Breast epithelium (tissue), 4 donors: ENCODE results near the gene PPP1CC. TPM values are rescaled to one million over a fixed set of nuclear protein-coding genes. Genes with fewer than 3 reads are reported as not detected.

Experiments
- DNase-seq, 2 donors: peaks; one replicate each; pipeline ENCODE4 v3.0.0-alpha.2; 2019; ENCODE audit warnings: low spot score in 2 of 2
- H3K27ac ChIP-seq, 2 donors: fragments of 200-600 bp; sonication (generic) in 1 of 2; one replicate each; pipeline ENCODE4 v1.5.1; 2016 to 2019; ENCODE audit warnings: mild to moderate bottlenecking in 1 of 2
- H3K27me3 ChIP-seq, 2 donors: fragments of 200-600 bp; sonication (generic) in 1 of 2; one replicate each; pipeline versions ENCODE4 v1.5.1 to v1.6.0; 2017 to 2019; ENCODE audit warnings: control low read depth in 1 of 2, mild to moderate bottlenecking in 1 of 2
- H3K36me3 ChIP-seq: fragments of 200-600 bp; one replicate; pipeline ENCODE4 v1.5.1; 2019
- H3K4me1 ChIP-seq, 2 donors: fragments of 200-600 bp; sonication (generic); one replicate each; pipeline ENCODE4 v1.5.1; 2016 to 2019; ENCODE audit warnings: control low read depth in 1 of 2
- H3K4me3 ChIP-seq, 3 donors: fragments of 200-600 bp; sonication (generic); 1 replicate in 2 of 3; 2 replicates in 1 of 3; pipeline ENCODE4 v1.5.1; 2016 to 2019; ENCODE audit warnings: mild to moderate bottlenecking in 3 of 3, moderate library complexity in 2 of 3
- H3K9me3 ChIP-seq, 2 donors: fragments of 200-600 bp; sonication (generic) in 1 of 2; one replicate each; pipeline ENCODE4 v1.5.1; 2016 to 2019; ENCODE audit warnings: control low read depth in 1 of 2
- CTCF ChIP-seq, 3 donors: fragments of 450-650 bp; IDR thresholded peaks; one replicate each; pipeline ENCODE4 v1.5.1; 2016 to 2017; ENCODE audit warnings: antibody characterized with exemption in 3 of 3, mild to moderate bottlenecking in 3 of 3, moderate library complexity in 3 of 3
- POLR2A ChIP-seq: fragments of 450-650 bp; IDR thresholded peaks from one replicate; pipeline ENCODE4 v1.6.1; 2016; ENCODE audit warnings: antibody characterized with exemption, mild to moderate bottlenecking, moderate library complexity
- POLR2AphosphoS5 ChIP-seq, 3 donors: sonication (generic); formaldehyde crosslinking; IDR thresholded peaks; one replicate each; pipeline ENCODE4 v1.6.1; 2017; ENCODE audit warnings: antibody characterized with exemption in 3 of 3
- intact Hi-C: fragments of 100-400 bp; cut with DNase I; formaldehyde crosslinking; loops from one replicate; pipeline ENCODE4 v1.15.1; 2023; ENCODE audit warnings: low total_unique reads
- total RNA-seq, 3 donors: library from RNA; depleted of rRNA; stranded (reverse); fragments of >200 nt; gene quantifications; one replicate each; pipeline ENCODE4 v1.1.0, GENCODE V29; 2016

The PPP1CC gene
- total RNA-seq, 3 donors from 2014 or later: 97.7 to 135 (median 106) TPM

DNA sequence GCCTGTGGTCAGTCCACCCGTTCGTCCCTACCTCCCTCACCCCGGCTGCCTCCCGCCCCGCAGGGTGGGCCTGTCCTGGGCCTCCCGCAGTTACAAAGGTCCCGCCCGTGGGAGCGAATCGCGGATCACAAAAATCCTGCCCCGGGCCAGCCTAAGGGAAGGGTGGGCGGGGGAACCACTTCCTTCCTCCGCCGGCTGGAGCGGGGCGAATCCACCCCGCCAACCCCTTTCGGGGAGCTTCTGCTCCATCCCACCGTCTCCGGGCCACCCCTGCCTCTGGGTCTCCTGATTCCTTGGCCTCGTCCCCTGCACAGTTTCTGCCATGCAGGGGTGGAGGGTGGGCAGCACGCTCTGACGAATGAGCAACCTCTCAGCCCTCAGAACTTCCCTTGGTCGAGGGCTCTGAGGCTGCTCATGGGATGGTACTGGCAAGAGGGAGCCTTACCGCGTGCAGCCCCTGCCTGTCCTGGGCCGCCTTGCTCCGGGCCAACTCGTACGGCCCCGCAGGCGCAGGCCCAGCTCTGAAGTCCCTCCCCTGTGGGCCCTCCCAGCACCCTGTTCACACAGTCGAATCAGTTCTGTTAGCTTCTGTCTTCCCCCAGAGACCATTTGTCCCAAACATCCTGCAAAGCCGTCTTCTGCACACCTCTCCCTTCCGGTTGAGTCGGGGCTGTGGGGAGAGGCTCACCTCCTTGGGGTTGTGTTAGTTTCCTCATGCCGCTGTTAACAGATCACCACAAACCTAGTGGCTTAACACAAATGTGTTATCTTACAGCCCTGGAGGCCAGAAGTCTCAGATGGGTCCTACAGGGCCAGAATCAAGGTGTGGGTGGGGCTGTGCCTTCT is 53.2 kb downstream of the PPP1CC start:
- TF ChIP-seq CTCF (IDR thresholded peaks at IDR 0.05) (no peak), POLR2A (no peak), POLR2AphosphoS5 (IDR thresholded peaks at IDR 0.05) (no peak)
- no peaks in the 10 kb centered on the region for H3K27me3 ChIP-seq
- peak overlapping the region; percentile 56 to 82 for H3K27ac ChIP-seq
- intact Hi-C loops: loop anchor here (5.0 kb wide), 1 partner anchor 1717 kb away; no protein-coding TSS in a partner anchor
- no peak for DNase-seq
- H3K9me3 ChIP-seq: no peaks in the 10 kb centered on the region
- no peaks in the 10 kb centered on the region for H3K36me3 ChIP-seq
- H3K4me1 ChIP-seq: peaks cover 4 to 5% of the 10 kb centered on the region in 2 donors
- peak overlapping the region; percentile 60 to 95 (median 64) for H3K4me3 ChIP-seq

- TF ChIP-seq POLR2AphosphoS5 (IDR thresholded peaks at IDR 0.05) (no peak), POLR2A (no peak), CTCF (IDR thresholded peaks at IDR 0.05) (no peak)
- no peak for DNase-seq
- peak within 1 kb of the TSS; percentile 56 to 82 for H3K27ac ChIP-seq
Observed at GRCh38 chr12:110688446-110689280, 54.0 kb downstream of the PPP1CC start, which contains the start of gene HVCN1. HVCN1 (minus strand) TSS chr12:110689115; CDS start chr12:110683245, 5,870 bp downstream.

GRCh38 chr12:110687396-110688169 is 55.1 kb downstream of the PPP1CC start:
- no peak for TF ChIP-seq POLR2A
- intact Hi-C loops: no loop called here
- Histone ChIP-seq H3K27me3 (no peaks in the 10 kb centered on the region), H3K27ac (no peak overlapping the region), H3K9me3 (no peaks in the 10 kb centered on the region), H3K4me1 (peaks cover 4 to 5% of the 10 kb centered on the region in 2 donors), H3K4me3 (no peak overlapping the region), H3K36me3 (no peaks in the 10 kb centered on the region)
- no peak for DNase-seq

More at GRCh38 chr12:110688446-110689280, 54.0 kb downstream of the PPP1CC start, which contains the start of gene HVCN1:
- H3K9me3 ChIP-seq: no peaks in the 10 kb centered on the region
- H3K27me3 ChIP-seq: no peaks in the 10 kb centered on the region
- H3K4me1 ChIP-seq: peaks cover 4 to 5% of the 10 kb centered on the region in 2 donors
- intact Hi-C loops: no loop called here
- H3K4me3 ChIP-seq: peak within 1 kb of the TSS; percentile 60 to 95 (median 64)
- no peaks in the 10 kb centered on the region for H3K36me3 ChIP-seq

DNA sequence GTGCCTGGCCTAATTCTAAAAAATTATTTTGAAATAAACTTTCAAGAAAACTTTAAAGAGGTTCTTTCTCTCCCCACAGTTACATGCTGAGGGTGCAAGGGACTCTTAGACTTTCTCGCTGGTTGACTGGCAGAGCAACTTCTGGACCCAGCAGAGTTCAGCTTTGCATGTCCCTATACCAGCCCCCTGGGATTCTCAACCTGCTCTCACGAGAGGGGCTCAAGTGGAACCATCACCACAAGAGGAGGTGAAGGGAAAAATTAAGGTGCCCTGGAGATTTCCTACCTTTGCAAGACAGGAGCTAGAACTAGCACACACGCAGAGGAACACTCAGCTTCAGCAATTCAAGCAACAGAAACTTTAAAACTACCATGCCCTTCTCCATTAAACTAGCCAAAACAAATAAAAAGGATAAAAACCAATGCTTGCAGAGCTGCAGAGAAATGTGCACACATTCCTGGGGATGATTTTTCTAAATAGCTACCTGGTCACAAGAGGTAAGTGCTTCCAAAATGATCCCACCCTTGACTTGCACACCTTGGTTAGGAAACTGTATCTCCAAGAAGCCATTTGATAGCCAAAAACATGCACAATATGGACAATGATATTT is 56.3 kb downstream of the PPP1CC start:
- intact Hi-C loops: no loop called here

More for the DNA sequence above, 56.3 kb downstream of the PPP1CC start:
- no peaks in the 10 kb centered on the region for H3K9me3 ChIP-seq
- DNase-seq: no peak
- H3K27ac ChIP-seq: no peak overlapping the region
- TF ChIP-seq POLR2AphosphoS5 (IDR thresholded peaks at IDR 0.05): no peak
- no peak for TF ChIP-seq POLR2A
- TF ChIP-seq CTCF (IDR thresholded peaks at IDR 0.05): no peak
- no peaks in the 10 kb centered on the region for H3K36me3 ChIP-seq
- H3K27me3 ChIP-seq: no peaks in the 10 kb centered on the region
- H3K4me1 ChIP-seq: peaks cover 4 to 5% of the 10 kb centered on the region in 2 donors
- H3K4me3 ChIP-seq: no peak overlapping the region
